ENCODE results near the gene DGCR2.

DNA sequence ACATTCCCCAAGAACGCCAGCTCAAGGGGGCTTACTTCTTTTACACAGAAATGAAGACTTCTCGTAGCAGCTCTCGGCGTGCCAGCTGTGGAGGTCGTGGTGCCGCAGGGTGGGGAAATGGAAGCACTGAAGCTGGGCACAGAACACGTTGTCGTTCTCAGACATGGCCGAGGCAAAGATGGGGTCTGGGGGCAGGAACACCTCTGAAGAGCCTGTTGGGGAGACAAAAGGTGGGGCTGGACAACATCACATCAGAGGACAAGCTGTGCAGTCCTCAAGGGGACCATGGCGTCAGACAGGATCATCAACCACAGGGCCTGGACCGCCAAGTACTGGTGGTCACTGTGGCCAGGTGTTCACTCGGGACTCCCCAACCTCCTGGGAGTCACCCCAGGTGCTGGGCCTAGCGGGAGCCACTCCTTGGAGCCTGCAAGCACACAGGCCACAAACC lies 65.2 kb downstream of the DGCR2 start:
- TF ChIP-seq NFIC (IDR thresholded peaks at IDR 0.05) (no peak), TAF1 (IDR thresholded peaks at IDR 0.05; ENCODE audit: low read depth) (no peak), RAD21 (IDR thresholded peaks at IDR 0.05; ENCODE audit: low read depth) (no peak), MAX (IDR thresholded peaks at IDR 0.05) (no peak), USF1 (IDR thresholded peaks at IDR 0.05) (no peak), EGR1 (IDR thresholded peaks at IDR 0.05) (no peak), CEBPB (IDR thresholded peaks at IDR 0.05) (no peak)
- TF ChIP-seq, protein P1, sequence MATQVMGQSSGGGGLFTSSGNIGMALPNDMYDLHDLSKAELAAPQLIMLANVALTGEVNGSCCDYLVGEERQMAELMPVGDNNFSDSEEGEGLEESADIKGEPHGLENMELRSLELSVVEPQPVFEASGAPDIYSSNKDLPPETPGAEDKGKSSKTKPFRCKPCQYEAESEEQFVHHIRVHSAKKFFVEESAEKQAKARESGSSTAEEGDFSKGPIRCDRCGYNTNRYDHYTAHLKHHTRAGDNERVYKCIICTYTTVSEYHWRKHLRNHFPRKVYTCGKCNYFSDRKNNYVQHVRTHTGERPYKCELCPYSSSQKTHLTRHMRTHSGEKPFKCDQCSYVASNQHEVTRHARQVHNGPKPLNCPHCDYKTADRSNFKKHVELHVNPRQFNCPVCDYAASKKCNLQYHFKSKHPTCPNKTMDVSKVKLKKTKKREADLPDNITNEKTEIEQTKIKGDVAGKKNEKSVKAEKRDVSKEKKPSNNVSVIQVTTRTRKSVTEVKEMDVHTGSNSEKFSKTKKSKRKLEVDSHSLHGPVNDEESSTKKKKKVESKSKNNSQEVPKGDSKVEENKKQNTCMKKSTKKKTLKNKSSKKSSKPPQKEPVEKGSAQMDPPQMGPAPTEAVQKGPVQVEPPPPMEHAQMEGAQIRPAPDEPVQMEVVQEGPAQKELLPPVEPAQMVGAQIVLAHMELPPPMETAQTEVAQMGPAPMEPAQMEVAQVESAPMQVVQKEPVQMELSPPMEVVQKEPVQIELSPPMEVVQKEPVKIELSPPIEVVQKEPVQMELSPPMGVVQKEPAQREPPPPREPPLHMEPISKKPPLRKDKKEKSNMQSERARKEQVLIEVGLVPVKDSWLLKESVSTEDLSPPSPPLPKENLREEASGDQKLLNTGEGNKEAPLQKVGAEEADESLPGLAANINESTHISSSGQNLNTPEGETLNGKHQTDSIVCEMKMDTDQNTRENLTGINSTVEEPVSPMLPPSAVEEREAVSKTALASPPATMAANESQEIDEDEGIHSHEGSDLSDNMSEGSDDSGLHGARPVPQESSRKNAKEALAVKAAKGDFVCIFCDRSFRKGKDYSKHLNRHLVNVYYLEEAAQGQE (IDR thresholded peaks at IDR 0.05; ENCODE audit: low read depth): no peak
